Stimulated activated CD4-positive, alpha-beta T cell treated with anti-CD3 and anti-CD28 coated beads, Interleukin-15, amount 100 ng/mL, for 1 hour (primary cell): ENCODE results near the gene SLC2A9.

ENCODE experiments used
- DNase-seq, 2 donors: peaks; one replicate each; pipeline ENCODE4 v3.0.0-alpha.2; 2020; ENCODE audit warnings: low read depth in 1 of 2, low spot score in 1 of 2

SLC2A9 gene

GRCh38 chr4:9963328-9963727 is 58.0 kb downstream of the SLC2A9 start:
- DNase-seq, result no peak

- no peak for DNase-seq
These were observed 58.5 kb downstream of the SLC2A9 start for GRCh38 chr4:9962611-9963314.

- no peak for DNase-seq
These were observed 66.8 kb downstream of the SLC2A9 start for GRCh38 chr4:9954468-9954867.

- DNase-seq, result no peak
These were observed 68.2 kb downstream of the SLC2A9 start for GRCh38 chr4:9953089-9953488.

GRCh38 chr4:9952415-9952950 is 68.8 kb downstream of the SLC2A9 start:
- DNase-seq, result no peak

GRCh38 chr4:9949573-9949972 is 71.7 kb downstream of the SLC2A9 start:
- DNase-seq, result no peak

GRCh38 chr4:9947168-9948062 is 73.9 kb downstream of the SLC2A9 start:
- DNase-seq, result no peak

- DNase-seq, result no peak
These were observed 75.1 kb downstream of the SLC2A9 start for GRCh38 chr4:9946170-9946569.

GRCh38 chr4:9944431-9945425 is 76.6 kb downstream of the SLC2A9 start:
- DNase-seq, result no peak

- DNase-seq, result no peak
These were observed 77.5 kb downstream of the SLC2A9 start for GRCh38 chr4:9943761-9944160.

GRCh38 chr4:9942921-9943600 is 78.2 kb downstream of the SLC2A9 start:
- DNase-seq, result no peak

GRCh38 chr4:9942139-9942538 is 79.2 kb downstream of the SLC2A9 start:
- DNase-seq, result no peak

- no peak for DNase-seq
These were observed 81.3 kb downstream of the SLC2A9 start for GRCh38 chr4:9940041-9940440.

- DNase-seq, result no peak
These were observed 82.4 kb downstream of the SLC2A9 start for GRCh38 chr4:9938933-9939332.

GRCh38 chr4:9937078-9937477 is 84.2 kb downstream of the SLC2A9 start:
- no peak for DNase-seq

GRCh38 chr4:9936129-9936644 is 85.1 kb downstream of the SLC2A9 start:
- DNase-seq, result no peak

GRCh38 chr4:9933956-9934355 is 87.3 kb downstream of the SLC2A9 start:
- DNase-seq, result no peak

- DNase-seq, result no peak
These were observed 88.1 kb downstream of the SLC2A9 start for GRCh38 chr4:9933184-9933583.

- no peak for DNase-seq
These were observed 88.5 kb downstream of the SLC2A9 start for GRCh38 chr4:9932771-9933170.

GRCh38 chr4:9931146-9931545 is 90.2 kb downstream of the SLC2A9 start:
- no peak for DNase-seq
